HG02759 (cell line): ENCODE data around the gene TMEM181.

Experiments used
- ATAC-seq: cut with Tn5 transposase; IDR thresholded peaks from one replicate; pipeline ENCODE4 v1.9.1; 2021; ENCODE audit warnings: mild to moderate bottlenecking, moderate library complexity; ENCODE audit not compliant: unreplicated experiment

TMEM181 gene

DNA sequence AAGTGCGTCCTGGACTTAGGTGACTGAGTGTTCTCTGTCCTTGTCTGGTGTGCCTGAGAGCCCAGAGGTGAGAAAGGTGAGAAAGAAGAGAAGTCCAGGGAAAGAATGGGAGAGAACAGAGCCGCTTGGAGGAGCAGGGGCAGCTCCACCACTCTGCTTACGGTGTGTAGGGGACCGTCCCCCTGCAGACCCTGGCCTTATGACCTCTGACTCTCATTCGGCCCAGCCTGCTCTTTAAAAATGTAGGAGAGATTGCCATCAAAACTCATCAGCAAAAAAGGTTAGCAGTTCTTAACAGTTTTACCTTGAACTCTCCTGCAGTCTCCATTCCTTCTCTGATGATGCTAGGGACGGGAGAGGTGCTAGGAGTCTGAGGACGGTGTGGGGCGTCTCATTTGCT lies 2.0 kb downstream of the TMEM181 start:
- no peak for ATAC-seq

DNA sequence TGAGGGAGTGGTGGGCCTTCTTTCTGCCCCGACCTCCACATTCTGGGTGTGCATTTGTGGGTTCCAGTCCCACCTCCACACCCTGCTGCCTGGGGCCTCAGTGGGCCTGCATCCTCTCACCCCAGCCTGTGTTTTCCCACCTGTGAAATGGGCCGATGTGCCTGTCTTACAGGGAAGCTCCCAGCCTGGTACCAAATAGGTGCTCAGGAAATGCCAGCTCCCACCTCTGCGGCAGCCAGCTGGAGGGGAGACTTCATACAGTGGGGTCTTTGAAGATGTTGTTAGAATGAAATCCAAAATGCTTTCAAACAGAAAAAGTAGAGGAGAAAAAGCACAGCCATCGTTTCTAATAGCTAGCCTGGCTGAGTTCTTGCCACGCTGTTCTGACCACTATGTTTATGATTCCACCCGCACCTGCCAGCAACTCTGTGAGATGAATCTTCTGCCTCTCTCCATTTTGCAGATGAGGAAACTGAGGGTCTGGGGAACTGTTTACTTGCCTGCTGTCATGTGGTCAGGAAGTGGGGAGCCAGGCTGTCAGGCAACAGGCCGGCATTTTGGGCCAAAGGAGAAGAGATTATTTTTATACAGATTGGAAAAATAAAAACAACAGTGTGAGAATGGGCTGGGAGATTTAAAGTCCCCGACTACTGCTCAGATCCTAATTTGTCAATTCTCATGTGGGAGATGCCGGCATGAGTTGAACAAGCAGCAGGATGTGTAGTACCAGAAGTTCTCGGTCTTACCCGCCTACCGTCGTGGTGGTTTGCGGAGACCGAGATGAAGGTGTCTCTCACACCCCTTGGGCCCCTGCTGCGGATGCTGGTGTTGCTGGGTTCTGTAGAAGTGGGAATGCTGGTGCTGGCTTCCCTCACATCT lies 4.6 kb downstream of the TMEM181 start:
- ATAC-seq, result no peak

DNA sequence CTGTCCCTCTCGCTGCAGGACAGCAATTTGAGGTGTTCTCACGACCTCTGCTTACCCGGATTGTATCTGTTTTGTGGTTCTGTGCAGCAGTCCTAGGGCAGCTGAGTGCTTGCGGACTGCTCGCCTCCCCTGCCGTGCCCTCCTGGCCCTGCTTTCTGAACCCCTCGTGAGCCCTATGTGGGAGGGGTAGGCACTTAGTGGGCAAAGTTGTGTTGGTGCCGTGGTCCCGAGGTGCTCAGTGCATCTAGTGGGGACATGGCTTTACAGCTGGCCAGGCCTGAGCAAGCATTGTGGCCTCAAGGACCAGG lies 5.2 kb downstream of the TMEM181 start:
- no peak for ATAC-seq

DNA sequence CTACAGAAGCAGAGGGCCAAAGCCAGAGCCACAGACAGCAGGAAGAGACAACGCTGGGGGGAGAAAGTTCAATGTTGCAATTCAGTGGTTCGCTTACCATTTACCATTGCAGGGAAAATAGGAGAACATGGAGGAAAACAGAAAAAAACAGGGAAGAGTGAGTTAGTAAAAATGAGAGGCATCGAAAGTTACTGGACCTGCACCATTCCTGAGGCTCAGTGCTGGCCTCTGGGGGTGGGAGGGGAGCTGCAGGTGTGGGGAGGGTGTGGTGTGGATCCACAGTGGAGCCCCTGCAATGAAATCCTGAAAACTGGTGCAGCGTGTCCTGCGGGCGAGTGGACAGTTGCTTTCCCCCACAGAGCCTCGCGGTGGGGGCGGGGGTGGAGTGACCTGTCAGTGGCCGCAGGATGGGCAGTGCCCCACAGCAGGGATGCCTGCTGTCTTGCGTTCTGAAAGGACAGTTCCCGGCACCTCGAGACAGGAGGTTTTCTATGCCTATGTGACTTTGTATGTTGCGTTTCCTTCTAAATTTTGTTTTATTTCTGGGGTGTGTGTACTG lies 5.7 kb downstream of the TMEM181 start:
- ATAC-seq, result no peak

DNA sequence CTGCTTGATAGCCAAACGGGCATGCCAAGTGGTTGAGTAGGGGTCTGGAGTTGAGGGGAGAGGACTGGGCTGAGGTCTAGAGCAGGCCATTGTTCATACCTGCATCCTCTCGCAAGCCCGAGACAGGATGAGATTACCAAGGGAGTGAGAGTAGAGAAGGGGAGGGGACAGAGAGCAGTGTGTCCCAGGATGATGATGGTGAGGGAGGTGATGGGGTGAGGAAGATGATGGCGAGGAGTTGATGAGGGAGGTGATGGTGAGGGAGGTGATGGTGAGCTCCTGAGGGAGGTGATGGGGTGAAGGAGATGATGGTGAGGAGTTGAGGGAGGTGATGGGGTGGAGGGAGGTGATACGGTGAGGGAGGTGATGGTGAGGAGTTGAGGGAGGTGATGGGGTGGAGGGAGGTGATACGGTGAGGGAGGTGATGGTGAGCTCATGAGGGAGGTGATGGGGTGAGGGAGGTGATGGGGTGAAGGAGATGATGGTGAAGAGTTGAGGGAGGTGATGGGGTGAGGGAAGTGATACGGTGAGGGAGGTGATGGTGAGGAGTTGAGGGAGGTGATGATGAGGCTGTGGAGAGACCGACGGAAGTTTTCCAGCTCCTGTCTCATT lies 6.4 kb downstream of the TMEM181 start:
- no peak for ATAC-seq

DNA sequence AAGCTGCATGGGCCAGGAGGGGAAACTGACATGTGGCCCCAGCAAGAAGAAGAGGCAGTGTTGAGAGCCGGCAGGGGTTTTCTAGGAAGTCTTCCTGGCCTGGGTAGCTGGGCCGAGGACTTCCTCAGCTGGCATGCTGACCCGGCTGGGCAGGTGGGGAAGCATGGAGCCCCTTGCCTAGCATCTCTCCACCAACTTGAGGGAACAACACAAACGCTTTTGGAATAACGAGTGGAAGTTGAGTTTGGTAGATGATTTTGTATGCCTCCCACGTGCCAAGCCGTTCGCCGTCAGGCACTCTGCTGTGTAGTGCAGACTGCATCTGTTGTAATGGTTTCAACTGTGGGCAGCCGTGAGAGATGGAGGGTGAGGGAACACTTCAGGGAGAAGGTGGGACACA lies 7.3 kb downstream of the TMEM181 start:
- ATAC-seq, result no peak

DNA sequence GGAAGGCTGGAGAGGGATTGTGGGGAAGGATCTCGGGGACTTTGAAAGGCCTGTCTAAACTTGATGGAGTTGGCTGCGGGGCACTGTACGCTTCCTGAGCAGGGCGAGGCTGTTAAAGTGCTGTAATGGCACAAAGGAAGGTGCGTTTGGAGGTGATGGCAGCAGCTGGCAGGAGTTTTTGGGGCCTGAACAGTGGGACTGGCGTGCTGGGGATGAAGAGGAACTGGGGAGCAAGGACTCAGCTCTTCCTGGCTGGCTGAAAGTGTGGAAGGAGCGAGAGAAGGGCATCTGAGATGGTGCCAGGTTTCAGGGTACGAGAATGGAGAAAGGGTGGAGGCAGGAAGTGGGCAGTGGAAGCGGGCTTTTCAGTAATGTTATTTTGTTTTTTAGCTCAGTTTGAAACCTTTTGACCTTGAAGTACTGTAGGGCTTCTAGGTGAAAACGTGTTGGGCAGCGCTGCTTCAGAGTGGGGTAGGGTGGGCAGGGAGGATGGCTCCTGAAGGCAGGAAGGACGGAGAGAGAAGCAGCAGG lies 8.0 kb downstream of the TMEM181 start:
- ATAC-seq, result no peak

DNA sequence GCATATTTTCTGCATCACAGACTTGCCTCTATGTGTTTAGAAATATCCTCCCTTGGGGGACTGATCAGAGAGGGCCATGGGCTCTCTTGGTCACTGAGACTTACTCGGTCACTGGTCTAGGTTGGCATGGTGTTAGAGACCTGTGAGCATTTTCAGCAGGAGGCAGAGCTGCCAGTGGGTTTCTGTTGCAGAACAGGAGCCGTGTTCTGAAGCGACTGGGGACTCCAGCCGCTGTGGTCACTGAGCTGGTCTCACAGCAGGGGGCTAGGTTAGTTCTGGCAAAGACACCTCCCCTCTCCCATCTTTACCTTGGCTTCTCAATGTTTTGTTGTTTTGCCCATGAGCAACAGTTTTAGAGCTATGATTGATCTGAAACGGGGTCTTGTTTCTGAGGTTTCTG lies 8.7 kb downstream of the TMEM181 start:
- no peak for ATAC-seq

DNA sequence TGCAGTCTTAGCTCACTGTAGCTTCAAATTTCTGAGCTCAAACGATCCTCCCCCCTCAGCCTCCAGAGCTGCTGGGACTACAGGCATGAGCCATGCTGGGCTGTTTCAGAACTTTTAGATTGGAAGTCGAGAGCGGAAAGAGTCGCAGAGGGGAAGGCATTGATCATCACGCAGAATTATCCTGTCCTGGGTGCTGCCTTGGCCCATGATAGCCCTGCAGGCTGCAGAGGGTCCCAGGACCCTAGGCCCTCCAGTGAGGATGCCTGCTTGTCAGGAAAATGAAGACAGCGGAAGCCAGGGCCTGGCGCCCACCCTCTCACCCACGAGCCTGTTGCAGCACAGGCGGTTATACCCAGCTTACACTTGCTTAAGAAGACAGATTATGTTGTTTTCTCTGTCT lies 9.1 kb downstream of the TMEM181 start:
- no peak for ATAC-seq

DNA sequence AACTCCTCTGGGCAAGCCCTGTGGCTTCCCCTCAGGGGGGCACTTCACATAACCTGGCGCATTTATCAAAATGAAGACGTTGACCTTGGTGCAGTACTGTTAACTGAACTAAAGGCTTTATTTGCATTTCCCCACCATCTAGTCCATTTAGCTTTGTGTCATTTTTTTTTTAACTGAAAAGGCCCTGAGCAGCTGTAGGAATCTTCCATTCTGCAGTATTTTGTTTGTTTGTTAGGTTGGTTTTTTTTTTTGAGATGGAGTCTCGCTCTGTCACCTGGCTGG lies 10.7 kb downstream of the TMEM181 start:
- ATAC-seq, result no peak

DNA sequence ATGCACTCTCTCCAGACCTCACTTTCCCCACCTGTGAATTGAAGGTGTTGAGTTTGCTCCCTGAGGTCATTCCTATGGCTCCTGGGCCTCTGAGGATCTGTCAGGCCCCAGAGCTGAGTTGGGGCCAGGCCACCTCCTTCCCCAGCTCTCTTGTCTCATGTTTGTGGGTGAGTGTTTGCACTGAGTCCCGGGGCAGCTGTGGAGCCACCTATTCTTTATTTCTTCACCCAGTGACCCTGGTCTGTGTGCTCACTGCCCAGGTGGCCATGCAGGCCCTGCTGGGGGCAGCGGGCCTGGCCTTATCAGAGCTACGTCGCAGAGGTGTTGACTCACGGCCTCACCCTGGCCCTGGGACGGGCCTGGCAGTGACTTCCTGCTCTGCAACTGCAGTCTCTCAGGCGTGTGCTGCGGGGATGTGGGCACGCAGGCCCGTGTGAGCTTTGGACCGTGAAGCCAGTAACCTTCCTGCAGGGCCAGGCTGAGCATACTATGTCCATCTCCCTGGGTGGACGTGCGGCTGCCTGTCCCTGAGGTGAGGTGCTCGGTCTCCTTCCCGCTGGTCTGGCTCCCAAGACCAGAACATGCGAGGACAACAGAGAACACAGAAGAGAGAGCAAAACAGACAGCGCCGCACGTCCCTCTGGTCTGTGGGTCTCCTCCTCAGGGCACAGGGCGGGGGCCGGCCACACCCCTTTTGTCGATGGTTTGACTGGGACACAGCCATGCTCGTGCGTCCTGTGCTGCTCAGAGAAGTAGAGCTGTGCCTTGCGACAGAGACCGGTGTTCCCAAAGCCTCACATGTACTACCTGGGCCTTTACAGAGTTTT lies 12.1 kb downstream of the TMEM181 start:
- no peak for ATAC-seq

DNA sequence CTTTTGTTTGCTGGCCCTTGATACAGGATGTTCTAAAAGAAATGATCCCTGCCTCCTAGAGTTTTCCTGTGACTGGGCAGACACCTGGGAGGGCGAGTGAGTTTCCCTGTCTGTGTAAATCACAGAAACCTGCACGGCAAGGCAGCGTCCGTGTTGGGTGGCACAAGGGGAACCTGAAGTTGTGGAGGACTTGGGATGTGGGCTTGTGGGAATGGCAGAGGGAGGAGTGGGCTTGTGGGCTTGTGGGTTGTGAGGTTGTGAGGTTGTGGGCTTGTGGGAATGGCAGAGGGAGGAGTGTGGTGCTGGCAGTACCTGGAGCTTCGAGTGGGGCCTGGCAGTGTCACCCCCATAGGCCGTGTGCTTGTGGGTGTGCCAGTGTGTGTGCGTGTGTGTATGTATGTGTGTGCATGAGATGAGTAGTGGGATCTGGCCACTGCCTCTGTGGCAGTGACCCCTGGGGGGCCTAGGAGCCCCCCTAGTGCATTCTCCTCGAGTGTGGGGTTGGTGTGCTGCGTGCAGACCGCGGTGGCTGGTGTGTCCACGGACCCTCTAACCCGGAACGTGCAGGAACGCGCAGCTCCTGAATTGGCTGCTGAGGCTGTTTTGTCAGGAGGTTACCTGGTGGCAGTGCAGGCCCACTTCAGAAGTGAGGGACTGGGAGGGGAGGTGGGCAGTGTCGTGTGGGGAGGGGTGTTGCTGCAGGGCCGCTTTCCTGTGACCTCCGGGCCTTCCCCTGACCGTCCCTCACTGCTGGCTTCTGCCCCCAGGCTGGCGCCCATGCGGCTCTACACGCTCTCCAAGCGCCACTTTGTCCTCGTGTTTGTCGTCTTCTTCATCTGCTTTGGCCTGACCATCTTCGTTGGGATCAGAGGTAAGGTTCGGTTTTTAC lies 13.0 kb downstream of the TMEM181 start:
- ATAC-seq, result no peak

DNA sequence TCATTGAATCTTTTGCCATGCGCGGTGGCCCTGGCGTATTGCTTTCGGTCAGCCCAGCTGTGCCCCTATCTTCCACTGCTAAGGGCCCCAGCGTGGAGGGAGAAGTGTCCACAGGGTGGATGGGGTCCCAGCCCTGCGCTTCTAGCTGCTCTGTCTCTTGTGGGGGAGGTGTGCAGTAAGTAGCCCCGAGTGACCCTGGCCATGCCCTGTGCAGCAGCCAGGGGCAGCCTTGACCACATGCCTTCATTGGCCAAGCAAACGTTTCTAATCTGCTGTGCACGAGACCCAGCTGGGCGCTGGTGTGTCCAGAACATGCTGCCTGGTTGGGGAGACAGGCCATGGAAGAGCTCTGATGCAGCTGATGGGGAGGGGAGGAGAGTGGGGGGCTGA lies 13.6 kb downstream of the TMEM181 start:
- no peak for ATAC-seq

DNA sequence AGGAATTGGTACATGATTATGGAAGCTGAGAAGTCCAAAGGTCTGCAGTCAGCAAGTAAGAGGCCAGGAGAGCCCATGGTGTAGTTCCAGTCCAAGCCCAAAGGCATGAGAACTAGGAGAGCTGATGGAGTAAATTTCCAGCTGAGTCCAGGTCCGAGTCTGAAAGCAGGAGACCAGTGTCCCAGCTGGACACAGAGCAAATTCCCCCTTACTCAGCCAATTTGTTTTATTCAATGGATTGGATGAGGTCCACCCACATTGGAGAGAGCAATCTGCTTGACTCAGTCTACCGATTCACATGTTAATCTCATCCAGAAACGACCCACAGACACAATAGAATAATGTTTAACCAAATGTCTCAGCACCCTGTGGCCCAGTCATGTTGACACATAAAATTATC lies 14.9 kb downstream of the TMEM181 start:
- no peak for ATAC-seq

DNA sequence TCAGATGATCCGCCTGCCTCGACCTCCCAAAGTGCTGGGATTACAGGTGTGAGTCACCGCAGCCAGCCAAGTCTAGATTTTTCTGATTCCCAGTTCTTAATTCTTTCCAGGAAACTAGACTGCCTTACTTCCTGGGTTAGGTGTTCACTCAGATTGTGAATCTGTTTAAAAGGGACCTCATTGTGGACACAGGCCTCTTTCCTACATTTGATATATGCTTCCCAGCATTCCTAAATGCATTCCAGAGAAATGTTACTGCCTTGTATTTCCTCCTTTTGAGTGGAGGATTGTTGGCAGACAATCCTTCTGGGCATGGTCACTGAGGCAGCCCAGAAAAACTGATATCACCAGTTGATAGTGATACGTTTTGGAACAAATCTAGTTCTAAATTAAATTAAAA lies 15.7 kb downstream of the TMEM181 start:
- ATAC-seq, result no peak

DNA sequence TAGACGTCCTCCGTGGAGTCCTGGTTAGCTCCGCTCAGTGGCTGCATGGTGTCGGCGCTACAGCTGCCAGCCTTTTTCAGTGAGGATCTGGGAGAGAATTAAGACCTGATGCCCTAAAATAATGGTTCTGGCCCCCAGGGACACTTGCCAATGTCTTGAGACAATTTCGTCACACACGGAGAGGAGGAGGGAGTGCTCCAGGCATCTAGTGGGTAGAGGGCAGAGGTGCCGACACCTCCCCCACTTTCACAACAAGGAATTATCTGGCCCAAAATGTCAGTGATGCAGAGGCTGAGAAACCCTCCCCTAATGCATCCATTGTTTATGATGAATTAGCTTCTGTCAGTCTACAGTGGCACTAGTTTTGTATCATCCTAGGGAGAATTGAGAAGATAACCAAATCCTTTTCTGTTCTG lies 24.4 kb downstream of the TMEM181 start:
- ATAC-seq, result no peak

DNA sequence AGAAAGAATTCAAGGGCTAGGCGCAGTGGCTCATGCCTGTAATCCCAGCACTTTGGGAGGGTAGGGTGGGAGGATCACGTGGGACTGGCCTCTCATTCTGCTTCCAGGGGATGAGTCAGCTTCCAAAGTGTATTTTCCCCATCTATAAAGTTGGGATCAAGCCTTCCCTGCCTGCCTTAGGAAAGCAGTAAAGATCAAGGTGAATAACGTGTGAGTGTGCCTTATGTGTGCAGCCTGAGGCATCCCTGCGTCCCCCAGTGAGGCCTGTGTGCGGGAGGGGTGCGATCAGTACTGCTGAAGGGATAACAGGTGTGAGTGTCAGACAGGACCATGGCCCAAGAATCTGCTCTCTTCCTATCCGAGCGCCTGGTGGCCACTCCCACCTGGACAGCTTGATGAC lies 26.8 kb downstream of the TMEM181 start:
- ATAC-seq, result no peak

DNA sequence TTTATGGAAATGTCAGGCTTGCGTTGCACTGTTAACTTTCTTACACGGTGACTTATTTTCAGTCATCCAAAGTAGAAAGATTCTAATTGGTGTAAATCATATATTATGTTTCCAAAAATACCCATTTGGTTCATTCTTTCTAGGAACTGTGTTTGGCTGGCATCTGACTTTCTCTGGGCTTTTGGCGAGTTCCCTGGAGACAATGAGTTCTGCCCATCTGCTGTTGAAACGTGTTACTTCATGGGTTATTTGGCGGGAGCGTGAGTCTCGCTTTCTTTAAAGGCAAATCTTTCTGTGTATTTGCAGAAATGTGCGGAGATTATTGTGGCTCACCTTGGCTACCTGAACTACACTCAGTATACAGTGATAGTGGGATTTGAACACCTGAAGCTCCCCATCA lies 29.5 kb downstream of the TMEM181 start:
- ATAC-seq, result no peak

DNA sequence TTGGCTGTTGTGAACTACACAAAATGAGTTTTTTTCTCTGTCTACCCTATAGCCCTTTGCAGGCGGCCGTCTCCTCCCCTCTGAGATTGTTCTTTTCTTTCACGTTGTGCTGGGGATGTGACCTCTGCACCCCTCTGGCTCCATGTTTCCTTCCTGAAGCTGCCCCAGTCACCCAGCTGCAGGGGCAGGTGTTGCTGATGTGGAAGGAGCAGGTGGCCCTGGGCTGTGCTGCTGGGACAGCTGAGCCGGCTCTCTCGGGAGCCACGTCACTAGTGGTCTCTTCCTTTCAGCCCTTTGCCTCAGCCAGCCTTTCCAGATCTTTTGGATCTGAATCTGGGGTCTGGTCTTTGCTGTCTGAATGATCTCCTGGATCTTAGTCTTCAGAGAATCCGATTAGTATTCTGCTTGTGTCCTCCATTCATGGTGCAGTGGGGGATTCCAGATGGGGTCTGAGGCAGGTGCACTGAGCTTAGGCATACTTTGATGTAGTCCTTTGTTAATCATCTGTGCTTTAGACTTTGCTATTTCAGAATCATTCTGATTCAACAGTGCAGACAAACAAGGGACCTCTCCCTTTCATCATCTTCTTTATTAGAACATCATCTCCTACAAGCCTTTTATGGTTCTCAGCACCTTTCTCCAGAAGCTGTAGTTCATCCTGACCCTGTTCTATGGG lies 31.4 kb downstream of the TMEM181 start:
- ATAC-seq, result no peak

DNA sequence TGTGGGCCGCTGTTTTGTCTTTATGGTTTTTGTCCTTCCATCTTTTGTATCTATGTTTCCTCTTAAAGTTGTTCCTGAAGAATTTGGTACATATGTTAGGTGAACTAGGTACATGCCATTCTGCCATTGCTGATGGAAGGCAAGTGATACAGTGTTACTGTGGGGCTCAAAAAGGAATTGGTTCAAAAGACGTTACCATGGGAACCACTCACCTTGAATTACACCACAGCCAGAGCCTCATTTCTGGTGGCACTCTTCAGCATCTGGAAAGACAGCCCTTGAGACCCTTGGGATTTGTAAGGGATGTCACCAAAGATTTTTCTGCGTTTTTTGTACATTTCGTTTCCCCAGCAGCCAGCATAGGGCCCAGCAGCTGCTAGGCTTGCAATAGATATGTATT lies 31.9 kb downstream of the TMEM181 start:
- ATAC-seq, result no peak
